ENCODE results near the gene SLCO2A1. TPM values are rescaled to one million over a fixed set of nuclear protein-coding genes. Genes with fewer than 3 reads are reported as not detected.
A peak's percentile ranks its signal among the peaks of the same experiment; 100 is the strongest.

The SLCO2A1 gene
- total RNA-seq, 4 donors from 2014 or later = 7.8 to 12.0 (median 11.1) TPM

GRCh38 chr3:133943031-133943535 lies 86.6 kb downstream of the SLCO2A1 start:
- no peaks in the 10 kb centered on the region for H3K9me3 ChIP-seq
- 83 to 100% methylated on average over 2 of the region's 2 CpGs for WGBS, 2 donors (ENCODE audit: low coverage in 1 of 2)
- no peak for ATAC-seq
- no peaks in the 10 kb centered on the region for H3K36me3 ChIP-seq
- peaks cover 0 to 69% (median 12%) of the 10 kb centered on the region in 3 donors for H3K4me1 ChIP-seq
- no peak for TF ChIP-seq POLR2A (IDR thresholded peaks at IDR 0.05)
- TF ChIP-seq, protein P1, sequence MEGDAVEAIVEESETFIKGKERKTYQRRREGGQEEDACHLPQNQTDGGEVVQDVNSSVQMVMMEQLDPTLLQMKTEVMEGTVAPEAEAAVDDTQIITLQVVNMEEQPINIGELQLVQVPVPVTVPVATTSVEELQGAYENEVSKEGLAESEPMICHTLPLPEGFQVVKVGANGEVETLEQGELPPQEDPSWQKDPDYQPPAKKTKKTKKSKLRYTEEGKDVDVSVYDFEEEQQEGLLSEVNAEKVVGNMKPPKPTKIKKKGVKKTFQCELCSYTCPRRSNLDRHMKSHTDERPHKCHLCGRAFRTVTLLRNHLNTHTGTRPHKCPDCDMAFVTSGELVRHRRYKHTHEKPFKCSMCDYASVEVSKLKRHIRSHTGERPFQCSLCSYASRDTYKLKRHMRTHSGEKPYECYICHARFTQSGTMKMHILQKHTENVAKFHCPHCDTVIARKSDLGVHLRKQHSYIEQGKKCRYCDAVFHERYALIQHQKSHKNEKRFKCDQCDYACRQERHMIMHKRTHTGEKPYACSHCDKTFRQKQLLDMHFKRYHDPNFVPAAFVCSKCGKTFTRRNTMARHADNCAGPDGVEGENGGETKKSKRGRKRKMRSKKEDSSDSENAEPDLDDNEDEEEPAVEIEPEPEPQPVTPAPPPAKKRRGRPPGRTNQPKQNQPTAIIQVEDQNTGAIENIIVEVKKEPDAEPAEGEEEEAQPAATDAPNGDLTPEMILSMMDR (IDR thresholded peaks at IDR 0.05) = no peak
- TF ChIP-seq EP300 (IDR thresholded peaks at IDR 0.05) = no peak
- no peak for TF ChIP-seq POLR2AphosphoS5 (IDR thresholded peaks at IDR 0.05)
- no peaks in the 10 kb centered on the region for H3K27me3 ChIP-seq
- peak overlapping the region in 2 of 4 donors; percentile 24 to 48 for H3K27ac ChIP-seq
- no peak overlapping the region for H3K4me3 ChIP-seq

DNA sequence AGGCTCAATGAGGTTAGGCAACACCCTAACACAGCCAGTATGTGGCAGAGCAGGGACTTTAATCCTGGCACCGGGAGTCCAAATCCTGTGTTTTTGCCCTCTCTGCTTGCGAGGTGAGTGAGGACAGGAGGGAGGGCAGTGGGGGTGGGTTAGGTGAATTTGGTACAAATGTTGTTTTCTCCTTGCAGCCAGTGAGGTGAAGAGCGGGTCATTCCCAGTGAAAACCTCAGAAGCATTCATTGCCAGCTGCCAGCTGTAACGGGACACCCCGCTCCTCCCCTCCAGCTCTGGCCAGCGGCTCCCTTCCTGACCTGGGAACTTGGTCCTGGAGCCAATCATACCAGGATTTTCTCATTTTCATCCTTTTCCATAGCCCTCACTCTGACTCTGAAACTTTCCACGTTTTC lies 88.3 kb downstream of the SLCO2A1 start:
- H3K27ac ChIP-seq = peak overlapping the region in 3 of 4 donors; percentile 42 to 56 (median 48)
- H3K36me3 ChIP-seq = no peaks in the 10 kb centered on the region
- no peak overlapping the region for H3K4me3 ChIP-seq
- peak; percentile 25 for ATAC-seq
- H3K4me1 ChIP-seq = peaks cover 0 to 80% (median 12%) of the 10 kb centered on the region in 3 donors
- no peaks in the 10 kb centered on the region for H3K9me3 ChIP-seq
- no peak for TF ChIP-seq POLR2A (IDR thresholded peaks at IDR 0.05)
- no peak for TF ChIP-seq POLR2AphosphoS5 (IDR thresholded peaks at IDR 0.05)
- TF ChIP-seq, protein P1 (IDR thresholded peaks at IDR 0.05) = no peak
- TF ChIP-seq EP300 (IDR thresholded peaks at IDR 0.05) = no peak
- H3K27me3 ChIP-seq = no peaks in the 10 kb centered on the region
- WGBS, 2 donors (ENCODE audit: low coverage in 1 of 2) = 32 to 57% methylated on average over 5 to 6 of the region's 7 CpGs

GRCh38 chr3:133940536-133940935 lies 89.2 kb downstream of the SLCO2A1 start:
- H3K4me1 ChIP-seq = peaks cover 0 to 75% (median 12%) of the 10 kb centered on the region in 3 donors
- 80 to 87% methylated on average over 1 to 6 of the region's 10 CpGs for whole genome bisulfite sequencing, 2 donors (ENCODE audit: low coverage in 1 of 2)
- H3K4me3 ChIP-seq = no peak overlapping the region
- no peaks in the 10 kb centered on the region for H3K9me3 ChIP-seq
- ATAC-seq = no peak
- no peaks in the 10 kb centered on the region for H3K36me3 ChIP-seq
- no peaks in the 10 kb centered on the region for H3K27me3 ChIP-seq
- H3K27ac ChIP-seq = peak overlapping the region in 1 of 4 donors; percentile 8
- TF ChIP-seq EP300 (IDR thresholded peaks at IDR 0.05) (no peak), POLR2A (IDR thresholded peaks at IDR 0.05) (no peak), POLR2AphosphoS5 (IDR thresholded peaks at IDR 0.05) (no peak)
- TF ChIP-seq, protein P1 (IDR thresholded peaks at IDR 0.05) = no peak

DNA sequence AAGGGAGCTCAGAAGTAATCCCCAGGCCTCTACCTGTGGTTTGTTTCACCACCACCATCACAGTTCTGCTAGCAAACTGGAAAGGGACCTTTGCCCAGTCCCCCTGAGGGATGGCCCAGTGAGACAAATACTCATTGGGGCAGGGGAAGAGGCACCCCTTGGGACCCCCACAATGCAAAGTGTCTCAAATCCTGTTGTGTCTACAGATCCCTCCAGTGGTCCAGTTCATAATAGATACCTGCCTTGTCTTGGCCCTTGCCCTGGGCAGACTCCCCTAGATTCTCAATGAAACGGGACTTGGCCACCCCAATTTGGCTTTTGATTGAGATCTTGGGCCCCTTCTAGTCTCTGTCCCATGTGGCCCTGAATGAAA lies 90.3 kb downstream of the SLCO2A1 start:
- Histone ChIP-seq H3K4me1 (peaks cover 0 to 64% (median 7%) of the 10 kb centered on the region in 3 donors), H3K9me3 (no peaks in the 10 kb centered on the region), H3K4me3 (no peak overlapping the region), H3K36me3 (no peaks in the 10 kb centered on the region), H3K27me3 (no peaks in the 10 kb centered on the region), H3K27ac (peak overlapping the region in 1 of 4 donors; percentile 41)
- 83% methylated on average over 1 of the region's 1 CpG; no CpG with 5 or more reads in 1 of the 2 donors for WGBS, 2 donors (ENCODE audit: low coverage in 1 of 2)
- no peak for ATAC-seq
- TF ChIP-seq EP300 (IDR thresholded peaks at IDR 0.05) = no peak
- no peak for TF ChIP-seq POLR2AphosphoS5 (IDR thresholded peaks at IDR 0.05)

DNA sequence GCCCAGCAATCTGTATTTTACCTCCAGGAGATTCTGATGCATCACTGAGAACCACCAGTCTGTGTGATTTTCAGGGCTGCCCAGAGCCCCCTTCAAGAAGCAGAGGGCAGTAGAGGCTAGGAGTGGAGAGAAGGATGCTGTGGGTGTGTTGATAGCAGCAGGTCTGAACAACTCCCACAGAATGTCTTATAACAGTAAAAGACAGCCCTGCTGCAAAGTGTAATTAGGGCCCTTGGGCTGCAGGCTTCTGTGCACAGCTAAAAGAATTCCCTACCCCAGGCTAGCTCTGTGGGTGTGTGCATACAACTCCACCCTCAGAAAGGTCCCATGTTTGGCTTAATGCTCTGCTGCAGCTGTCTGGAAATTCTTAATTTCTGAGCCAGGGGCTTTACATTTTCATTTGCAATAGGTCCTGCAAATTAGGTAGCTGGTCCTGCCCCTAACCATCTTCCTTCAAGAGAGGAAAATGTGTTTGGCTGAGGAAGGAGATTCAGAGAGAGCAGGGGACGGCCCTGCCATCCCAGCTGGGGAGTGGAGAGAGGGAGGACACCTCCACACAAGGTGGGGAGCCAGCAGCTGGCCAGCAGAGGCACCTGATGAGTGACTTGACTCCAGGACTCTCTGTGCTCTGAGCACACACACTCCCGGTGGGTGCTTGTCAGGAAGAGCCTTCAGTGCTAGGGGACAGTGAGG lies 90.8 kb downstream of the SLCO2A1 start:
- TF ChIP-seq, protein P1 (IDR thresholded peaks at IDR 0.05) = peak in 1 of 4 experiments; percentile 15
- TF ChIP-seq EP300 (IDR thresholded peaks at IDR 0.05) (no peak), POLR2AphosphoS5 (IDR thresholded peaks at IDR 0.05) (no peak)
- no peak for ATAC-seq
- H3K9me3 ChIP-seq = no peaks in the 10 kb centered on the region
- H3K4me1 ChIP-seq = peaks cover 0 to 59% (median 2%) of the 10 kb centered on the region in 3 donors
- WGBS, 2 donors (ENCODE audit: low coverage in 1 of 2) = 67% methylated on average over 1 of the region's 2 CpGs; no CpG with 5 or more reads in 1 of the 2 donors
- no peaks in the 10 kb centered on the region for H3K27me3 ChIP-seq
- no peak overlapping the region for H3K4me3 ChIP-seq
- peak overlapping the region in 3 of 4 donors; percentile 30 to 69 (median 50) for H3K27ac ChIP-seq
- H3K36me3 ChIP-seq = no peaks in the 10 kb centered on the region

All from gastroesophageal sphincter (tissue), 4 donors.